ENCODE data around the gene CELA2A.

GRCh38 chr1:15515022-15515663, 58.6 kb downstream of the CELA2A start:
- TF ChIP-seq POLR2A (IDR thresholded peaks at IDR 0.05) (no peak), CTCF (IDR thresholded peaks at IDR 0.05) (no peak)

All from lower leg skin (tissue), 3 donors.